K562 (cell line): ENCODE measurements around the gene PANX1. TPM values are rescaled to one million over a fixed set of nuclear protein-coding genes. Genes with fewer than 3 reads are reported as not detected.

Experiments used
- ATAC-seq: fragments of 200-7000 bp; cut with Tn5 transposase; 3 replicates; pipeline ENCODE4 v1.9.1; 2020; ENCODE audit warnings: moderate library complexity
- BruUV-seq: library from RNA; stranded (reverse); fragments of 400-500 nt; replicated peaks from 2 replicates; lab custom pipeline; 2021; lab: Mats Ljungman, UMichigan
- CTCF ChIA-PET: fragments of 300-600 bp; formaldehyde crosslinking; extraction: SDS; loops from one replicate; lab custom pipeline; 2021; ENCODE audit warnings: low intra/inter-chr PET ratio; lab: Yijun Ruan, JAX
- POLR2A ChIA-PET: fragments of 300-600, 350-650 bp; sonication (Branson Sonifier 250); formaldehyde crosslinking; extraction: SDS; loops from one replicate; lab custom pipeline; 2021; ENCODE audit warnings: antibody characterized with exemption, inconsistent platforms; lab: Yijun Ruan, JAX
- DNase-seq, 4 experiments: peaks; one replicate each; pipeline versions ENCODE4 v3.0.0 to v3.0.0-alpha.2; 2011 to 2018; ENCODE audit warnings: low spot score in 3 of 4, mixed read lengths in 3 of 4; ENCODE audit errors: extremely low read depth in 1 of 4
- FAIRE-seq: peaks from 2 replicates; lab custom pipeline; 2011; peaks lifted over from hg19 to GRCh38; lab: Jason Lieb, UNC
- H2AFZ ChIP-seq: 2 replicates; pipeline ENCODE4 v1.6.0; 2011; ENCODE audit warnings: low read depth, low read length, control low read depth, inconsistent platforms
- H3K27ac ChIP-seq: fragments of 200-600 bp; 3 replicates; pipeline ENCODE4 v1.8.0; 2011; ENCODE audit warnings: low read depth, mild to moderate bottlenecking, control low read depth, inconsistent platforms, low read length, moderate library complexity, mixed read lengths; ENCODE audit errors: extremely low read depth
- H3K27me3 ChIP-seq, 2 experiments: fragments of 300-600 bp in 1 of 2; 2 replicates in 1 of 2; 3 replicates in 1 of 2; pipeline versions ENCODE4 v1.6.0 to v1.8.0; 2011; ENCODE audit warnings: inconsistent platforms in 2 of 2, low read length in 2 of 2, mild to moderate bottlenecking in 1 of 2, mixed read lengths in 1 of 2, moderate library complexity in 1 of 2; ENCODE audit not compliant: control insufficient read depth in 2 of 2, insufficient read depth in 2 of 2
- H3K36me3 ChIP-seq: fragments of 300-600 bp; 3 replicates; pipeline ENCODE4 v1.8.0; 2011; ENCODE audit warnings: mild to moderate bottlenecking, low read length, inconsistent platforms; ENCODE audit not compliant: control insufficient read depth, insufficient read depth
- H3K4me1 ChIP-seq, 2 experiments: fragments of 200-600 bp in 1 of 2; replicated peaks in 1 of 2; 2 replicates in 1 of 2; 3 replicates in 1 of 2; pipeline versions ENCODE4 v1.5.1 to v1.8.0; 2011; ENCODE audit warnings: inconsistent platforms in 2 of 2, low read length in 2 of 2, mild to moderate bottlenecking in 1 of 2, mixed read lengths in 1 of 2, moderate library complexity in 1 of 2; ENCODE audit not compliant: control insufficient read depth in 2 of 2, insufficient read depth in 2 of 2
- H3K4me2 ChIP-seq: 2 replicates; pipeline ENCODE4 v1.6.1; 2011; ENCODE audit warnings: low read length, control low read depth, inconsistent platforms, mixed read lengths; ENCODE audit not compliant: insufficient read depth
- H3K4me3 ChIP-seq: fragments of 200-600 bp; sonication (generic), shearing (Covaris generic); 2 replicates; pipeline ENCODE4 v1.5.1; 2016; ENCODE audit warnings: control low read depth, inconsistent platforms
- H3K79me2 ChIP-seq: fragments of 200-600 bp; 3 replicates; pipeline ENCODE4 v1.8.0; 2011; ENCODE audit warnings: low read length, inconsistent platforms; ENCODE audit not compliant: control insufficient read depth, insufficient read depth
- H3K9ac ChIP-seq, 2 experiments: 2 replicates each; pipeline versions ENCODE4 v1.6.0 to v1.6.1; 2011; ENCODE audit warnings: low read depth in 2 of 2, low read length in 2 of 2, control low read depth in 1 of 2, inconsistent platforms in 1 of 2, mild to moderate bottlenecking in 1 of 2, mixed read lengths in 1 of 2; ENCODE audit not compliant: insufficient read depth in 1 of 2
- H3K9me1 ChIP-seq: one replicate; pipeline ENCODE4 v1.6.0; 2011; ENCODE audit warnings: inconsistent platforms, mild to moderate bottlenecking, low read length, moderate library complexity; ENCODE audit not compliant: control insufficient read depth, insufficient read depth
- H3K9me3 ChIP-seq: replicated peaks from 2 replicates; pipeline ENCODE4 v1.5.1; 2011; ENCODE audit warnings: low read depth, low read length, inconsistent platforms; ENCODE audit not compliant: control insufficient read depth, insufficient read depth
- H4K20me1 ChIP-seq: replicated peaks from 2 replicates; pipeline ENCODE4 v1.6.1; 2011; ENCODE audit warnings: low read length, inconsistent platforms, mixed read lengths; ENCODE audit not compliant: control insufficient read depth, insufficient read depth
- ASH1L ChIP-seq: fragments of 450-650 bp; IDR thresholded peaks from 2 replicates; pipeline ENCODE4 v1.6.1; 2018; ENCODE audit warnings: borderline replicate concordance, mild to moderate bottlenecking, low read depth; ENCODE audit not compliant: partially characterized antibody
- DDX20 ChIP-seq: fragments of 450-650 bp; IDR thresholded peaks from 2 replicates; pipeline ENCODE4 v1.6.1; 2016; ENCODE audit warnings: missing genetic modification characterization, low read depth, mild to moderate bottlenecking, missing compliant biosample characterization, moderate library complexity
- HDGF ChIP-seq: fragments of 450-650 bp; IDR thresholded peaks from 2 replicates; pipeline ENCODE4 v1.6.1; 2016
- MAFK ChIP-seq: IDR thresholded peaks from 2 replicates; pipeline ENCODE4 v1.6.1; 2011; ENCODE audit warnings: low read length, improper control_type of control experiment
- MYNN ChIP-seq, 2 experiments: sonication (generic); formaldehyde crosslinking in 1 of 2; IDR thresholded peaks; 2 replicates each; pipeline versions ENCODE4 v1.5.0 to v1.6.1; 2016 to 2020; ENCODE audit warnings: antibody characterized with exemption in 1 of 2, missing genetic modification reagents in 1 of 2
- POLR2AphosphoS5 ChIP-seq: IDR thresholded peaks from 2 replicates; pipeline ENCODE4 v1.6.1; 2011; ENCODE audit warnings: mild to moderate bottlenecking, low read depth, low read length, moderate library complexity; ENCODE audit not compliant: control insufficient read depth, insufficient read depth
- ZEB2 ChIP-seq: fragments of 450-650 bp; IDR thresholded peaks from 2 replicates; pipeline ENCODE4 v1.6.1; 2016
- ZNF140 ChIP-seq: fragments of 250-450 bp; sonication (Bioruptor Pico); IDR thresholded peaks from 2 replicates; pipeline ENCODE4 v1.8.0; 2021; ENCODE audit warnings: moderate library complexity, mild to moderate bottlenecking, inconsistent platforms
- ZNF584 ChIP-seq: fragments of 200-800 bp; sonication (Bioruptor generic); IDR thresholded peaks from 2 replicates; pipeline ENCODE4 v1.6.1; 2016; ENCODE audit warnings: low read depth, mild to moderate bottlenecking, missing genetic modification characterization, missing compliant biosample characterization
- WGBS: fragments of 100-300 bp; shearing (Covaris generic); methylation state at CpG from one replicate; pipeline ENCODE4 v1.1.6; 2016; ENCODE audit warnings: low coverage, mixed read lengths; ENCODE audit not compliant: insufficient coverage; ENCODE audit errors: missing lambda C conversion rate; 5-methylcytosine and 5-hydroxymethylcytosine counted together
- in situ Hi-C: fragments of 300-500 bp; cut with MboI; formaldehyde crosslinking; loops from 4 replicates; pipeline ENCODE4 v1.15.0; 2018; ENCODE audit warnings: inconsistent platforms, mixed read lengths
- intact Hi-C: fragments of 100-400 bp; cut with micrococcal nuclease; formaldehyde crosslinking; loops from 2 replicates; pipeline ENCODE4 v1.14.2; 2022
- polyA plus RNA-seq, 8 experiments: library from polyadenylated mRNA; depleted of rRNA in 4 of 8; stranded (reverse) in 5 of 8; unstranded in 3 of 8; fragments of >200 nt; fragmentation: Nextera tagmentation in 2 of 8; fragmentation: Illumina TruSeq in 1 of 8; extraction: Ambion mirVana in 2 of 8; extraction: Trizol in 1 of 8; gene quantifications; 2 replicates each; pipeline versions ENCODE4 v1.2.1 to v1.2.3, GENCODE V29; 2011 to 2014; ENCODE audit warnings: inconsistent platforms in 1 of 8, missing spikeins in 1 of 8
- total RNA-seq, 7 experiments: library from RNA; depleted of rRNA in 6 of 7; stranded (reverse); fragments of >200 nt in 6 of 7; fragmentation: Illumina TruSeq in 2 of 7; extraction: Trizol in 2 of 7; gene quantifications; 2 replicates each; pipeline versions ENCODE4 v1.2.1 to v1.2.3, GENCODE V29; 2011 to 2021; ENCODE audit warnings: low replicate concordance in 1 of 7
- TF ChIP-seq, protein P1 (sequence below): fragments of 450-650 bp; IDR thresholded peaks from 2 replicates; pipeline ENCODE4 v1.6.1; 2014; ENCODE audit warnings: low read depth, mild to moderate bottlenecking, moderate library complexity, borderline replicate concordance
- TF ChIP-seq, protein P2 (sequence below): fragments of 450-650 bp; formaldehyde crosslinking; IDR thresholded peaks from 2 replicates; pipeline ENCODE4 v1.4.0; 2020; ENCODE audit warnings: mild to moderate bottlenecking, moderate library complexity

The PANX1 gene
- total and polyA plus RNA-seq, 9 of the 15 experiments (the other 6 are each of a cell fraction or from before 2014, with no cell fraction given), result 1.9 to 14.8 (median 10.1) TPM

GRCh38 chr11:94184362-94184761 lies 55.7 kb downstream of the PANX1 start:
- no peak for TF ChIP-seq DDX20 (tag)
- no peak for TF ChIP-seq MAFK
- TF ChIP-seq, protein P1, sequence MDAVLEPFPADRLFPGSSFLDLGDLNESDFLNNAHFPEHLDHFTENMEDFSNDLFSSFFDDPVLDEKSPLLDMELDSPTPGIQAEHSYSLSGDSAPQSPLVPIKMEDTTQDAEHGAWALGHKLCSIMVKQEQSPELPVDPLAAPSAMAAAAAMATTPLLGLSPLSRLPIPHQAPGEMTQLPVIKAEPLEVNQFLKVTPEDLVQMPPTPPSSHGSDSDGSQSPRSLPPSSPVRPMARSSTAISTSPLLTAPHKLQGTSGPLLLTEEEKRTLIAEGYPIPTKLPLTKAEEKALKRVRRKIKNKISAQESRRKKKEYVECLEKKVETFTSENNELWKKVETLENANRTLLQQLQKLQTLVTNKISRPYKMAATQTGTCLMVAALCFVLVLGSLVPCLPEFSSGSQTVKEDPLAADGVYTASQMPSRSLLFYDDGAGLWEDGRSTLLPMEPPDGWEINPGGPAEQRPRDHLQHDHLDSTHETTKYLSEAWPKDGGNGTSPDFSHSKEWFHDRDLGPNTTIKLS, result no peak
- no peak for TF ChIP-seq HDGF
- no peak for TF ChIP-seq ZNF584
- TF ChIP-seq ZEB2, result no peak
- TF ChIP-seq ASH1L, result no peak
- no peak for TF ChIP-seq MYNN (IDR thresholded peaks at IDR 0.05)
- TF ChIP-seq MYNN (CRISPR knock-in tag; IDR thresholded peaks at IDR 0.05), result no peak
- TF ChIP-seq, protein P2, sequence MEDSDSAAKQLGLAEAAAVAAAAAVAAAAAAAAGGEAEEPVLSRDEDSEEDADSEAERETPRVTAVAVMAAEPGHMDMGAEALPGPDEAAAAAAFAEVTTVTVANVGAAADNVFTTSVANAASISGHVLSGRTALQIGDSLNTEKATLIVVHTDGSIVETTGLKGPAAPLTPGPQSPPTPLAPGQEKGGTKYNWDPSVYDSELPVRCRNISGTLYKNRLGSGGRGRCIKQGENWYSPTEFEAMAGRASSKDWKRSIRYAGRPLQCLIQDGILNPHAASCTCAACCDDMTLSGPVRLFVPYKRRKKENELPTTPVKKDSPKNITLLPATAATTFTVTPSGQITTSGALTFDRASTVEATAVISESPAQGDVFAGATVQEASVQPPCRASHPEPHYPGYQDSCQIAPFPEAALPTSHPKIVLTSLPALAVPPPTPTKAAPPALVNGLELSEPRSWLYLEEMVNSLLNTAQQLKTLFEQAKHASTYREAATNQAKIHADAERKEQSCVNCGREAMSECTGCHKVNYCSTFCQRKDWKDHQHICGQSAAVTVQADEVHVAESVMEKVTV, result no peak
- no peak for TF ChIP-seq ZNF140 (CRISPR knock-in tag)
- TF ChIP-seq POLR2AphosphoS5, result no peak
- TF ChIP-seq, all 486 proteins: peak for 0
- FAIRE-seq (no peak), ATAC-seq (no peak), DNase-seq (no peak)
- H3K4me1 ChIP-seq, result no peaks in the 10 kb centered on the region; a peak in 1 of 5 replicates
- no peaks in the 10 kb centered on the region for H3K9me3 ChIP-seq
- no peaks in the 10 kb centered on the region for H3K27me3 ChIP-seq
- WGBS, result 81% methylated on average over 1 of the region's 1 CpG
- ChIA-PET POLR2A (interaction anchor here (0.8 to 1.8 kb wide), 4 partner anchors 9 to 278 kb away, joined by 3 to 6 read pairs (median 4); no protein-coding TSS in a partner anchor), CTCF (interaction anchor here (0.7 to 1.2 kb wide), 2 partner anchors 233 to 320 kb away, joined by 3 to 4 read pairs; no protein-coding TSS in a partner anchor)
- BruUV-seq, result no TSS peak
- H3K9me1 ChIP-seq, result no peaks in the 10 kb centered on the region
- H3K36me3 ChIP-seq, result peaks cover 27% of the 10 kb centered on the region; the same call in 2 of the 3 replicates
- intact Hi-C loops (loop anchor here (5.0 kb wide), 1 partner anchor 233 kb away; no protein-coding TSS in a partner anchor), in situ Hi-C loops (no loop called here)
- no peaks in the 10 kb centered on the region for H4K20me1 ChIP-seq
- no peak overlapping the region for H3K9ac ChIP-seq
- no peak overlapping the region for H3K4me3 ChIP-seq
- no peak overlapping the region for H2AFZ ChIP-seq
- no peak overlapping the region for H3K27ac ChIP-seq
- no peaks in the 10 kb centered on the region for H3K79me2 ChIP-seq
- no peak overlapping the region for H3K4me2 ChIP-seq
